Measurements from ENCODE around the gene SKOR2.
"Not testable (repeated sequence)": the region's sequence is repeated elsewhere in the genome, so short reads cannot be mapped to it uniquely, and the experiment has no call there.

SKOR2 gene

GRCh38 chr18:47187721-47188120 is 63.7 kb downstream of the SKOR2 start:
- no peak for DNase-seq

GRCh38 chr18:47184419-47185050 is 66.9 kb downstream of the SKOR2 start:
- peak; percentile 71 to 82 for DNase-seq

GRCh38 chr18:47182156-47182555 is 69.3 kb downstream of the SKOR2 start:
- not testable (repeated sequence) for DNase-seq

GRCh38 chr18:47180765-47181164 is 70.7 kb downstream of the SKOR2 start:
- DNase-seq, result no peak

GRCh38 chr18:47179520-47179919 is 71.9 kb downstream of the SKOR2 start:
- DNase-seq, result peak; percentile 43 to 54

GRCh38 chr18:47175898-47176575 is 75.4 kb downstream of the SKOR2 start, which contains the start of gene IER3IP1:
Gene IER3IP1, minus strand, starts transcription at chr18:47176364. Its CDS starts 87 bp downstream, at chr18:47176277.
- peak; percentile 84 to 92 for DNase-seq

GRCh38 chr18:47175283-47175897 is 76.1 kb downstream of the SKOR2 start:
- DNase-seq, result no peak

GRCh38 chr18:47174545-47175116 is 76.8 kb downstream of the SKOR2 start:
- no peak for DNase-seq

- no peak for DNase-seq
Observed at GRCh38 chr18:47172476-47172875, 79.0 kb downstream of the SKOR2 start.

GRCh38 chr18:47168913-47169312 is 82.5 kb downstream of the SKOR2 start:
- DNase-seq, result no peak

GRCh38 chr18:47168509-47168908 is 83.0 kb downstream of the SKOR2 start:
- no peak for DNase-seq

GRCh38 chr18:47166294-47166693 is 85.2 kb downstream of the SKOR2 start:
- no peak for DNase-seq

- DNase-seq, result no peak
Observed at GRCh38 chr18:47163241-47163640, 88.2 kb downstream of the SKOR2 start.

GRCh38 chr18:47160256-47160655 is 91.2 kb downstream of the SKOR2 start:
- DNase-seq, result no peak

- not testable (repeated sequence) for DNase-seq
Observed at GRCh38 chr18:47158404-47158803, 93.1 kb downstream of the SKOR2 start.
